Upper lobe of left lung (tissue), 6 donors: ENCODE measurements around the gene SPRED2. TPM values are rescaled to one million over a fixed set of nuclear protein-coding genes. Genes with fewer than 3 reads are reported as not detected.

Experiments
- ATAC-seq, 2 donors: fragments of 200-7000 bp; cut with Tn5 transposase; one replicate each; pipeline ENCODE4 v1.9.1; 2022; ENCODE audit warnings: mild to moderate bottlenecking in 2 of 2, moderate library complexity in 2 of 2; ENCODE audit not compliant: low FRiP score in 2 of 2
- DNase-seq, 2 donors: peaks; one replicate each; pipeline ENCODE4 v3.0.0-alpha.2; 2019 to 2020
- H3K27ac ChIP-seq, 4 donors: fragments of 200-600 bp; sonication (generic); one replicate each; pipeline ENCODE4 v1.5.1; 2016 to 2019
- H3K27me3 ChIP-seq, 4 donors: fragments of 200-600 bp; sonication (generic); one replicate each; pipeline ENCODE4 v1.5.1; 2017 to 2019
- H3K36me3 ChIP-seq, 4 donors: fragments of 200-600 bp; sonication (generic); one replicate each; pipeline ENCODE4 v1.5.1; 2016 to 2019
- H3K4me1 ChIP-seq, 4 donors: fragments of 200-600 bp; sonication (generic); one replicate each; pipeline ENCODE4 v1.5.1; 2018 to 2019
- H3K4me3 ChIP-seq, 4 donors: fragments of 200-600 bp; sonication (generic); one replicate each; pipeline ENCODE4 v1.5.1; 2017 to 2019; ENCODE audit warnings: mild to moderate bottlenecking in 2 of 4, moderate library complexity in 1 of 4
- H3K9me3 ChIP-seq, 4 donors: fragments of 200-600 bp; sonication (generic); one replicate each; pipeline ENCODE4 v1.5.1; 2018 to 2019
- CTCF ChIP-seq, 6 experiments: fragments of 450-650 bp in 4 of 6; fragments of 200-600 bp in 2 of 6; sonication (generic) in 2 of 6; IDR thresholded peaks; one replicate each; pipeline ENCODE4 v1.5.1; 2016 to 2019; ENCODE audit warnings: antibody characterized with exemption in 6 of 6
- EP300 ChIP-seq, 4 donors: sonication (generic); formaldehyde crosslinking; IDR thresholded peaks; one replicate each; pipeline ENCODE4 v1.5.1; 2017; ENCODE audit warnings: antibody characterized with exemption in 4 of 4, control low read depth in 2 of 4
- POLR2A ChIP-seq, 4 donors: fragments of 450-650 bp; IDR thresholded peaks; one replicate each; pipeline ENCODE4 v1.5.1; 2016 to 2017; ENCODE audit warnings: antibody characterized with exemption in 4 of 4, mild to moderate bottlenecking in 2 of 4
- POLR2AphosphoS5 ChIP-seq, 2 donors: sonication (generic); formaldehyde crosslinking; IDR thresholded peaks; one replicate each; pipeline ENCODE4 v1.5.1; 2017; ENCODE audit warnings: antibody characterized with exemption in 2 of 2
- WGBS, 2 donors: methylation state at CpG; one replicate each; pipeline ENCODE4 v1.1.5; 2017 to 2018; 5-methylcytosine and 5-hydroxymethylcytosine counted together
- total RNA-seq, 6 donors: library from RNA; depleted of rRNA in 4 of 6; stranded (reverse); fragments of >200 nt in 4 of 6; gene quantifications; one replicate each; pipeline versions ENCODE4 v1.1.0 to v1.2.1, GENCODE V29; 2016 to 2021
- donor health status: DM: no; HTN: no; CAD: no; lungs with moderate emphysema.
- donor health status: DM: no; HTN: yes; CAD: no; lungs with severe emphysema.

Gene SPRED2
- total RNA-seq, 6 donors from 2014 or later = 15.7 to 53.0 (median 38.1) TPM

- Histone ChIP-seq H3K9me3 (no peaks in the 10 kb centered on the region), H3K4me1 (peaks cover 20 to 44% (median 30%) of the 10 kb centered on the region in 4 donors), H3K36me3 (no peaks in the 10 kb centered on the region), H3K4me3 (no peak overlapping the region), H3K27ac (no peak overlapping the region), H3K27me3 (no peaks in the 10 kb centered on the region)
- no peak for TF ChIP-seq CTCF (IDR thresholded peaks at IDR 0.05)
- TF ChIP-seq POLR2A (IDR thresholded peaks at IDR 0.05) = no peak
- TF ChIP-seq POLR2AphosphoS5 (IDR thresholded peaks at IDR 0.05) = no peak
- no peak for TF ChIP-seq EP300 (IDR thresholded peaks at IDR 0.05)
- ATAC-seq (no peak), DNase-seq (no peak)
- 96 to 98% methylated on average over 3 of the region's 3 CpGs for WGBS, 2 donors
Measured at GRCh38 chr2:65393046-65393445, 39.4 kb downstream of the SPRED2 start.

DNA sequence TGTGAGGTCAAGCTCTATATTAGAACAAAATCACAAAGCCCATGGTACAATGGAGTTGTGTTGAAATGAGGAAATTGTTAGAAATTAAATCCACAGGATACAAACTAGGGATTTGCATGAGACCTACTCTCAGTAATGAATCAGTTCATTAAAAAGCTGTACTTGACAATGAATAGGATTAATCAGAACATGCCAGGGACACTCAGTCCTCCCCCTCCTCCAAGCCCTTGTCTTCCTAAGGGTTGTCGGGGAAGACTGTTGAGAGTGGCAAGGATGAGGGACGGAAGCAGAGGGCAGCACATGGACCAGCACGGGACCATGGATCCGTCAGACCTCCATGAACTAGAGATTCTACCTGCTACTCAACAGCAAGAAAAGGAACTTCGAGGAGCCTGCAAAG is 39.8 kb downstream of the SPRED2 start:
- Histone ChIP-seq H3K27ac (no peak overlapping the region), H3K36me3 (no peaks in the 10 kb centered on the region), H3K27me3 (no peaks in the 10 kb centered on the region), H3K4me1 (peaks cover 19 to 42% (median 30%) of the 10 kb centered on the region in 4 donors), H3K9me3 (no peaks in the 10 kb centered on the region), H3K4me3 (no peak overlapping the region)
- ATAC-seq (no peak), DNase-seq (no peak)
- TF ChIP-seq EP300 (IDR thresholded peaks at IDR 0.05) (no peak), POLR2AphosphoS5 (IDR thresholded peaks at IDR 0.05) (no peak), CTCF (IDR thresholded peaks at IDR 0.05) (no peak), POLR2A (IDR thresholded peaks at IDR 0.05) (no peak)
- 90 to 95% methylated on average over 5 of the region's 5 CpGs for WGBS, 2 donors

GRCh38 chr2:65390134-65390533 is 42.3 kb downstream of the SPRED2 start:
- no peak overlapping the region for H3K27ac ChIP-seq
- H3K36me3 ChIP-seq = no peaks in the 10 kb centered on the region
- TF ChIP-seq POLR2AphosphoS5 (IDR thresholded peaks at IDR 0.05) (no peak), EP300 (IDR thresholded peaks at IDR 0.05) (no peak), CTCF (IDR thresholded peaks at IDR 0.05) (no peak), POLR2A (IDR thresholded peaks at IDR 0.05) (no peak)
- H3K9me3 ChIP-seq = no peaks in the 10 kb centered on the region
- DNase-seq (no peak), ATAC-seq (no peak)
- no peak overlapping the region for H3K4me3 ChIP-seq
- peaks cover 10 to 41% (median 25%) of the 10 kb centered on the region in 4 donors for H3K4me1 ChIP-seq
- WGBS, 2 donors = 64 to 77% methylated on average over 6 of the region's 6 CpGs
- H3K27me3 ChIP-seq = no peaks in the 10 kb centered on the region

DNA sequence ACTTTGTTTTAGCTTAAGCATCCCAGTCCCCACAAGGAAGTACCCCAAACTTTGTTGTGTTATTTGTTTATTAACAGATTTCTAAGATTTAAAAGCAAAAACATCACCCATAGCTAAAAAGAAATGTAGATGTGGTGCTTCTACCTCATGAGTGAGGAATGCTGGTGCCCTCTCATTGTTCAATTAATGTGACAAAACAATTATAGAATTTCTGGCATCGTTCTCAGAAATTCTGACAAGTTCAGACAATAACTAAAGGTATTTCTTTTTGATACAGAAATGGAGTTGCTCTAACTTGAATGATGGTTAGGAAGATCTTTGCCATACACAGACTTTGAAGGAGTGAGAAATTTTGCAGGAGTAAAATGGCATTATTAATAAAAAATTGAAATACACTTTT is 42.9 kb downstream of the SPRED2 start:
- Histone ChIP-seq H3K9me3 (no peaks in the 10 kb centered on the region), H3K27me3 (no peaks in the 10 kb centered on the region), H3K27ac (no peak overlapping the region), H3K4me3 (no peak overlapping the region), H3K4me1 (peaks cover 15 to 47% (median 31%) of the 10 kb centered on the region in 4 donors), H3K36me3 (no peaks in the 10 kb centered on the region)
- ATAC-seq = no peak
- TF ChIP-seq EP300 (IDR thresholded peaks at IDR 0.05) (no peak), CTCF (IDR thresholded peaks at IDR 0.05) (no peak), POLR2AphosphoS5 (IDR thresholded peaks at IDR 0.05) (no peak), POLR2A (IDR thresholded peaks at IDR 0.05) (no peak)
- WGBS, 2 donors = 92 to 93% methylated on average over 1 of the region's 1 CpG
- DNase-seq = no peak

DNA sequence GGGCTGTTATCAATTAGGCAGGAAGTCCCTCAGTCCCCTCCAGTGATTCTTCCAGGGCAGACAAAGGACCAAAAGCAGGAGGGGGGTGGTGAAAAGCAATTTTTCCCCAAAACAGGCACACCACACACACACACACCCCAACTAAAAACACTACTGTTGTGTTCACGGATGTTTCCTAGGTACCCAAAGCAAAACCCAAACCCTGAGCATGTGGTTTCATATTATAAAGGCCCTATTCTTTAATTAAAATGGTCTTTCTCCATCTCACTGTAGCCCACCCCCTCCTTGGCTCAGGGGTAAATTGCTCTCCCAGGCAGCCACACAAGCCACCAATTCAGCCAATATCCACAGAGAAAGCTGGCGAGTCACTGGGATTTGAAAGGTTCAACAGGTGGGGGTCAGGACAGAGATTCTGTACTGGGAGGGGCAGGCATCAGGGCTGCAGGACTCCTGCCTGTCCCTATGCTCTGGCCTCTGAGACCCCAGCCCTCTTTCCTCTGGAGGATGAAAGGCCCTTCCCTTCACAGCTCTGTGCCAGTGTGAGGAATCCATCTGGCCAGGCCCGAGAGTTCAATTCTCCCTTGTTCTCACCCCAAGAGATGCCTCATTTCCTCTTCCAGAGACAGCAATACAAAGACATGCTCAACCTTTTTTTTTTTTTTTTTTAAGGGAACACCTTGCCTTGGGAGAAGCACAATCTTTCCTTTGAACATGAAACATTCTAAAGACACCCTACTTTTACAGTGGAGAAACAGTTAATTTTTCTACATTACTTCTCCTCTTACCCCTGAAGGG is 43.6 kb downstream of the SPRED2 start:
- ATAC-seq (no peak), DNase-seq (no peak)
- peaks cover 21 to 53% (median 38%) of the 10 kb centered on the region in 4 donors for H3K4me1 ChIP-seq
- H3K27me3 ChIP-seq = no peaks in the 10 kb centered on the region
- H3K9me3 ChIP-seq = no peaks in the 10 kb centered on the region
- no peaks in the 10 kb centered on the region for H3K36me3 ChIP-seq
- WGBS, 2 donors = 82 to 85% methylated on average over 2 to 3 of the region's 3 CpGs
- no peak overlapping the region for H3K4me3 ChIP-seq
- TF ChIP-seq POLR2A (IDR thresholded peaks at IDR 0.05) (no peak), CTCF (IDR thresholded peaks at IDR 0.05) (no peak), POLR2AphosphoS5 (IDR thresholded peaks at IDR 0.05) (no peak), EP300 (IDR thresholded peaks at IDR 0.05) (no peak)
- H3K27ac ChIP-seq = no peak overlapping the region
